CD4-positive, alpha-beta T cell (primary cell): ENCODE measurements around the gene NFU1. TPM values are rescaled to one million over a fixed set of nuclear protein-coding genes. Genes with fewer than 3 reads are reported as not detected.

Experiments
- ATAC-seq: fragments of 200-7000 bp; cut with Tn5 transposase; one replicate; pipeline ENCODE4 v1.10.0; 2022; ENCODE audit warnings: mild to moderate bottlenecking; ENCODE audit not compliant: poor library complexity
- CTCF ChIA-PET: fragments of 350-600 bp; sonication (Branson Sonifier 250); formaldehyde crosslinking; loops from one replicate; lab custom pipeline; 2021; ENCODE audit warnings: antibody characterized with exemption, inconsistent platforms; lab: Charles Lee
- POLR2A ChIA-PET: fragments of 350-600 bp; sonication (Branson Sonifier 250); formaldehyde crosslinking; loops from one replicate; lab custom pipeline; 2021; ENCODE audit warnings: antibody characterized with exemption, inconsistent platforms; lab: Charles Lee
- DNase-seq, 14 experiments: peaks; one replicate each; pipeline ENCODE4 v3.0.0-alpha.2; 2013 to 2020; ENCODE audit warnings: mixed read lengths in 2 of 14
- H3K27ac ChIP-seq, 2 donors: one replicate each; pipeline versions ENCODE4 v1.5.1 to v1.7.0; 2013; ENCODE audit warnings: low read length in 2 of 2, low read depth in 1 of 2, mild to moderate bottlenecking in 1 of 2
- H3K27me3 ChIP-seq, 2 experiments: 1 replicate in 1 of 2; 2 replicates in 1 of 2; pipeline versions ENCODE4 v1.6.1 to v1.7.0; 2013; ENCODE audit warnings: low read length in 2 of 2, control low read depth in 1 of 2, mild to moderate bottlenecking in 1 of 2, moderate library complexity in 1 of 2; ENCODE audit not compliant: insufficient read depth in 2 of 2, control insufficient read depth in 1 of 2
- H3K36me3 ChIP-seq: one replicate; pipeline ENCODE4 v1.6.1; 2013; ENCODE audit warnings: low read length, control low read depth; ENCODE audit not compliant: insufficient read depth
- H3K4me1 ChIP-seq: one replicate; pipeline ENCODE4 v1.6.1; 2013; ENCODE audit warnings: low read length, control low read depth; ENCODE audit not compliant: insufficient read depth
- H3K4me3 ChIP-seq: one replicate; pipeline ENCODE4 v1.5.1; 2013; ENCODE audit warnings: mild to moderate bottlenecking, low read length, moderate library complexity
- H3K9me3 ChIP-seq, 2 experiments: 1 replicate in 1 of 2; 2 replicates in 1 of 2; pipeline versions ENCODE4 v1.6.1 to v1.7.0; 2013; ENCODE audit warnings: low read length in 2 of 2, mild to moderate bottlenecking in 2 of 2, control low read depth in 1 of 2, moderate library complexity in 1 of 2; ENCODE audit not compliant: control insufficient read depth in 1 of 2, insufficient read depth in 1 of 2
- H3K27ac Mint-ChIP-seq: one replicate; pipeline ENCODE4 v1.8.0; 2020; ENCODE audit warnings: mixed read lengths
- H3K27me3 Mint-ChIP-seq: one replicate; pipeline ENCODE4 v1.8.0; 2021; ENCODE audit warnings: mixed read lengths
- H3K36me3 Mint-ChIP-seq: one replicate; pipeline ENCODE4 v1.8.0; 2021; ENCODE audit warnings: low read depth, mixed read lengths
- H3K4me1 Mint-ChIP-seq: one replicate; pipeline ENCODE4 v1.8.0; 2021; ENCODE audit warnings: low read depth, mixed read lengths
- H3K4me3 Mint-ChIP-seq: one replicate; pipeline ENCODE4 v1.8.0; 2020; ENCODE audit warnings: mild to moderate bottlenecking, mixed read lengths
- H3K9me3 Mint-ChIP-seq: one replicate; pipeline ENCODE4 v1.8.0; 2020; ENCODE audit warnings: mixed read lengths
- CTCF ChIP-seq: fragments of 200-600 bp; IDR thresholded peaks from one replicate; pipeline ENCODE4 v1.8.0; 2022; ENCODE audit warnings: antibody characterized with exemption, mild to moderate bottlenecking
- intact Hi-C, 2 experiments: fragments of 100-400 bp; cut with DNase I in 1 of 2; cut with micrococcal nuclease in 1 of 2; formaldehyde crosslinking; loops; one replicate each; pipeline versions ENCODE4 v1.15.1 to v1.9.0; 2023 to 2025; cut with DNase I, micrococcal nuclease
- total RNA-seq, 174 experiments: library from RNA in 2 of 174; stranded (reverse) in 2 of 174; gene quantifications; one replicate each; pipeline ENCODE4 v1.2.3 and lab custom pipeline; 2021 to 2026

NFU1 gene
- total RNA-seq, 2 experiments from 2014 or later, result 18.5 to 22.2 TPM

- Histone ChIP-seq H3K36me3 (peaks cover 55% of the 10 kb centered on the region), H3K4me1 (no peaks in the 10 kb centered on the region), H3K4me3 (no peak overlapping the region), H3K27ac (no peak overlapping the region), H3K27me3 (no peaks in the 10 kb centered on the region), H3K9me3 (no peaks in the 10 kb centered on the region)
- ChIA-PET POLR2A (no interaction called here), CTCF (no interaction called here)
- intact Hi-C loops, result no loop called here
- Mint-ChIP-seq H3K9me3 (no peaks in the 10 kb centered on the region), H3K27ac (no peak overlapping the region), H3K36me3 (peaks cover 70% of the 10 kb centered on the region), H3K27me3 (no peaks in the 10 kb centered on the region), H3K4me3 (no peak overlapping the region), H3K4me1 (no peaks in the 10 kb centered on the region)
- no peak for TF ChIP-seq CTCF
- ATAC-seq (no peak), DNase-seq (no peak)
Measured at GRCh38 chr2:69369802-69370201, 67.4 kb downstream of the NFU1 start.

- CTCF ChIA-PET, result no interaction called here
- H3K27me3 ChIP-seq, result no peaks in the 10 kb centered on the region
- no peak overlapping the region for H3K4me3 ChIP-seq
- Mint-ChIP-seq H3K4me1 (no peaks in the 10 kb centered on the region), H3K27me3 (no peaks in the 10 kb centered on the region), H3K36me3 (peaks cover 71% of the 10 kb centered on the region), H3K27ac (no peak overlapping the region), H3K4me3 (no peak overlapping the region), H3K9me3 (no peaks in the 10 kb centered on the region)
- DNase-seq (no peak), ATAC-seq (no peak)
- H3K36me3 ChIP-seq, result peaks cover 59% of the 10 kb centered on the region
- POLR2A ChIA-PET, result no interaction called here
- no peaks in the 10 kb centered on the region for H3K9me3 ChIP-seq
- no peak for TF ChIP-seq CTCF
- intact Hi-C loops, result no loop called here
- no peaks in the 10 kb centered on the region for H3K4me1 ChIP-seq
- H3K27ac ChIP-seq, result no peak overlapping the region
Measured at GRCh38 chr2:69368588-69368987, 68.6 kb downstream of the NFU1 start.

GRCh38 chr2:69359371-69359770, 77.9 kb downstream of the NFU1 start:
- no peak for ATAC-seq
- intact Hi-C loops, result no loop called here
- no peak overlapping the region for H3K27ac ChIP-seq
- H3K27me3 ChIP-seq, result no peaks in the 10 kb centered on the region
- no peaks in the 10 kb centered on the region for H3K4me1 ChIP-seq
- TF ChIP-seq CTCF, result no peak
- H3K36me3 ChIP-seq, result peaks cover 86% of the 10 kb centered on the region
- H3K27me3 Mint-ChIP-seq, result no peaks in the 10 kb centered on the region
- ChIA-PET CTCF (no interaction called here), POLR2A (no interaction called here)
- no peaks in the 10 kb centered on the region for H3K4me1 Mint-ChIP-seq
- no peak for DNase-seq
- H3K9me3 Mint-ChIP-seq, result no peaks in the 10 kb centered on the region
- H3K4me3 ChIP-seq, result no peak overlapping the region
- no peak overlapping the region for H3K4me3 Mint-ChIP-seq
- H3K27ac Mint-ChIP-seq, result no peak overlapping the region
- H3K36me3 Mint-ChIP-seq, result peaks cover 87% of the 10 kb centered on the region
- H3K9me3 ChIP-seq, result no peaks in the 10 kb centered on the region
